GM18505 (cell line): Measurements from ENCODE around the gene CYP26B1.

Experiments used
- ATAC-seq: cut with Tn5 transposase; IDR thresholded peaks from one replicate; pipeline ENCODE4 v1.9.1; 2021; ENCODE audit not compliant: unreplicated experiment
- POLR2A ChIP-seq: IDR thresholded peaks from 4 replicates; pipeline ENCODE4 v1.6.1; 2011; ENCODE audit warnings: borderline replicate concordance; ENCODE audit not compliant: insufficient read depth, insufficient read length; ENCODE audit errors: extremely low read depth

CYP26B1 gene

DNA sequence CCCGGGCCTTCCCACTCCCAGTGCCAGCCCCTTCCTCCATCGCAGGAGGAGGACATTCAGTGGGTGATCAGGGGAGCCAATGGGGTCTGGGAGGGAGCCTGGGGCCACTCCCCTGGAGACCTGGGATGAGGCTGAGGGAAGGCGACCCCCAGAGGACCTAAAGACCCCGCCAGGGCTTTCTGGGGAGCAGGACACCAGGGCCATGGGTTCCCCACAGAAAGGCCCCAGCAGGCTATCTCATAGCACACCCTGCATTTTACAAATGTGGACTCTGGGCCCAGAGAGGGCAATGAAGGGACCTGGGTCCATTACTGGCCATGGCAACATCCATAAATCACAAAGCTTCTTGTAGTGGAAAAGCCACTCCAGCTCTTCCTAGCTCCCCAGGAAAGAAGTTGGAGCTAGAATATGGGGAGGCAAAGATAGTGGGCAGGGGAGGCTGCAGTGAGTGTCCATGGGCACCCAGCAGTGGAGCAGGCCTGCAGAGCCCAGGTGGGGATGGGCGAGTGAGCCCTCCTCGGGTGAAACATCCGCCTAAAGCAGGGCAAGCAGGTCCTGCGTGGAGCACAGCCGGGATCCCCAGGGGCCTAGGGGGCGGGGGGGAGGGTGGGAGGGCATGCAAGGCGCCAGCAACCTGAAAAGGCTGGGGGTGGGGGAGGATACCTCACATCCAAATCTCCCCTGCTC, 13.8 kb downstream of the CYP26B1 start:
- ATAC-seq: no peak
- no peak for TF ChIP-seq POLR2A

DNA sequence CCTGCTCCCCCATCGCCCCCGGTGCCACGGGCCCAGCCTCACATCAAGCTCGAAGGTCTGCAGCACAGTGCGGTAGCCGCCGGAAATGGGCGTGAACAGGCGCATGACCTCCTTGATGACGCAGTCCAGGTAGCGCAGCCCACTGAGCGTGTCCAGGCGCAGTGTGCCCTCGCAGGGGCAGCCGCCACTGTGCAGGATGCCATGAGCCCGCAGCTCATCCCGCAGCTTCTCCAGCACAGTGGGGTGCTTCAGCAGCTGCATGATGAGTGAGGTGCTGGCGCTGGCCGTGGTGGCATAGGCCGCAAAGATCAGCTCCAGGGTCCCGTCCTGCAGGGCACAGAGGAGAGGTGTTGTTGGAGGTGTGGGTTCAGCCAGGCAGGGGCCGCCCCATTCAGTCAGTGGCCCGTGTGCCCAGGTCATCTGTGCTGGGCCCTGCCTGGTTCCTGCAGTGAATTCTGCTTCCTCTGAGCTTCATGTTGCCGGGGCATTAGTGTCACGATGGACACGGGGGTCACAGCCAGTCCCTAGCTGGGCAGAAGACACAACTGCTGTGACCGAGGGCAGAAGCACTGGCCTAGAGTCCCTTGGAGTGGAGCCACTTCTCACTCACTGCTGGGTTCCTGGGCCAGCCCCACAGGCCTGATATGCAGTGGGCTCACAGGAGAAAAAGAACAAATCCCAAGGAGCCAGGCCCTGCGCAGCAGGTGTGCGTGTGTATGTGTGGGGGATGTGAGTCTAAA, 14.5 kb downstream of the CYP26B1 start:
- ATAC-seq: no peak
- TF ChIP-seq POLR2A: no peak

DNA sequence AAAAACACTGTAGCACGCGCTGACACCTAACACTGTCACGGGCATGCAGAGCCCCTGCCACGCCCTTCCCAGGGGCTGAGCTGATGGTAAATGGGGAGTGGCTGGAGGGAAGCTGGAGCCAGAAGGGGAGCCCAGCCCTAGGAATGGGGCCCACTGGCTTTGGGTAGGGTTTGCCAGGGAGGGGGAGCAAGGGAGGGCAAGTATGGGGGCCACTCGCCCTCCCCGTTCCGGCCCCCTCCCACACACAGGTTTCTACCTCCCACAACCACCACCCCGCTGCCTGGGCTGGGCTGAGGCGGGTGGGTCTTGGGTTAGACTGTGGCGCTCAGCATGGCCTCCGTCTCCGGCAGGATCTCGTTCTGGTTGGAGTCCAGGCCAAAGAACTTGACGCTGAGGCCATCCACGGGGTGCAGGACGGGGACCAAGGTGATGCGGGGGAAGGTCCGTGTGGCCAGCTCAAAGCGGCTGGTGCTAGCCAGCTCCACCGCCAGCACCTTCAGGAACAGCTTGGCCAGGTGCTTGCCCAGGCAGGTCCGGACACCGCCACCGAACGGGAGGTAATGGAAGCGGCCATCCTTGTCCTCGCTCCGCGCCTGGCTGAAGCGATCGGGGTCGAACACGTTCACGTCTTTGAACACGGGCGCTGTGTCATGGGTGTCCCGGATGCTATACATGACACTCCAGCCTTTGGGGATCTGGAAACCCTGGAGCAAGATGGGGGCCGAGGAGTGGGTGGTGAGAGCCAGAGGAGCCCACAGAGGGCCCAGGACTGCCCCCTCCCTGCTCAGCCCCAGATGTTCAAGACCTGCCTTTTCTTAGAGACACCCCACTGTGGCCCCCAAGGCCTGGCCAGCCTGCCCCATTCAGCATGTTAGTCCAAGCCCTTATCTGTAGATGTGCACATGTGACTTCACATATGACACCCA, 15.5 kb downstream of the CYP26B1 start:
- no peak for TF ChIP-seq POLR2A
- ATAC-seq: no peak

DNA sequence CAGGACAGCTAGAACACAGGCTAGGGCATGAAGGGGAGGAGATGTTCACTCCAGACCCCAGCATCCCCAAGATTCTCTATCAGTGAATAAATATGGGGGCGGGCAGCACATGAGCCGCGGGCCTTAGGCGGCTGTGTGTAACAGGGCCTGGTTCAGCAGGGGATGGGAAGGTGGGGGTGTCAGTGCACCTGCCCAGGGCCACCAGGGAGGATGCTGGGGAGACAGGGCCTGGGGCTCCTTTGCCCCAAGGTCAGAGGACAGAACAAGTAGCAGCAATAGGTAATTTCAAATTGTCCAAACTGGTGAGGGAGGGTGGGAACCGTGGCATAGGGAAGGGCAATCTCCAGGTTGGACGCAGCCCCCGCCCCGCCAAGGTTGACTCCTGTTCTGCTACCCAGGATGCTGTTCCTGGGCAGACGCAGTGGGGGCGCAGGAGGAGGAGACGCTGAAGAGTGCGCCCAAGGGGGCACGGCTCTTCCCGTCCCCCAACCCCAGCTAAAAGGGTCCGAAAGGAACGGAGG, 16.2 kb downstream of the CYP26B1 start:
- no peak for ATAC-seq
- no peak for TF ChIP-seq POLR2A

DNA sequence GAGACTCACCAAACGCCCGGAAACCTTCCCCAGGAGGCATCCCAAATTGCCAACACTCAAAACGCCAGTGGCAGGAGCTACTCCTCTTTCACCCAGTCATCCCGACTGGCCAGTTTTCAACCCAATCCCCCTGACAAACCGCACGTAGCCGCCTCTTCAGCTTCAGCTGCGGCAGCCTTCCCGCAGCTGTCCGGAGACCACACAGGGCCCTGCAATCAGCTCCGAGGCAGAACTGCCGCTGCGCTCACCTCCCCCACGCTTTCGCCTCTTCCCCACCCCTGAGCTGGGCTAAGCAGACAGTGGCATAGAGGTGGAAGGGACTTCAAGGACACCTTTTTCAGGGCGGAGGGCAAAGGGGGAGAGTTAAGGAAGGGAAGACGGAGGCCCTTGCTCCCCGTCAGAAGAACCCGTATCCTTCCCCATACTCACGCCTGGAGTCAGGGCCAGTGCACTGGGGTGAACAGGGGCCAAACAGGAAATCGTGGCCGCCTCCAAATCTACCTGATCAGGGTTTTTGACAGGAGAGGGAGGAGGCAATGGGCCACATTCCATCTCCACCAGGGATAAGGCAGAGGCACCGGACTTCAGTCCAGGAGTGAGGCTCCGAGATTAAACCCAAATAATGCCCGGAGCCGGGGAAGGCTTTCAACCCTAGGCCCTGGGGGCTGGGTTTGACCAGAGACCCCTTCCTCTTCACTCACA, 16.9 kb downstream of the CYP26B1 start:
- no peak for ATAC-seq
- no peak for TF ChIP-seq POLR2A

DNA sequence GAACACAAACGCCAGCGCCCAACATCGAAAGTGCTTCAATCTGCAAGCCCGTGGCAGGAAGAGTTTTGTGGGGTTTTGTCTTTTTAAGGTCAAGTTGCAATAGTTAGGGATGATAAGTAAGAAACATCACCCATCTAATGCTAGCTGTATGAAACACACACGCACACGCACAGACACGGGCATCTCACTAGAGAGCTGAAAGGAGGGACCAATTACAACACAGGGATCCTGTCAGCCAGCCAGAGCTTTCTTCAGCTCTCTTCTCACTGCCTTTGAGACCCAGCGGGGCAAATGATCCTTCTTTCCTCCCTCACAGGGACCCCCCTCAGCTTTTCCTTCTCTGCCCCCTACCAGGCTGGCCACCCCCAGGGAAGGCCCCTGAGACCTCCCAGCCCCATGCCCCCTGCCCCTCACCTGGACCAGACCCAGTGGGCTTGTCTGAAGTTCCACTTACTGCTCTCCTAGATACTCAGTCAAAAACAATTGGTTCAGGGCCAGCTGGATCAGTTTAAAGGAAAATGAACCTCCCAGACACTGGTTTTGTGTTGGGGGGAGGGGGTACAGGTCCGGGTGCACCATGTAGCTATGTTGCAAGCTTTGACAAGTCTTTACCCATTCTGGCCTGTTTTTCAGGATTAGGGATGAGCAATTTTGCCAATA, 17.9 kb downstream of the CYP26B1 start:
- ATAC-seq: no peak
- TF ChIP-seq POLR2A: no peak

DNA sequence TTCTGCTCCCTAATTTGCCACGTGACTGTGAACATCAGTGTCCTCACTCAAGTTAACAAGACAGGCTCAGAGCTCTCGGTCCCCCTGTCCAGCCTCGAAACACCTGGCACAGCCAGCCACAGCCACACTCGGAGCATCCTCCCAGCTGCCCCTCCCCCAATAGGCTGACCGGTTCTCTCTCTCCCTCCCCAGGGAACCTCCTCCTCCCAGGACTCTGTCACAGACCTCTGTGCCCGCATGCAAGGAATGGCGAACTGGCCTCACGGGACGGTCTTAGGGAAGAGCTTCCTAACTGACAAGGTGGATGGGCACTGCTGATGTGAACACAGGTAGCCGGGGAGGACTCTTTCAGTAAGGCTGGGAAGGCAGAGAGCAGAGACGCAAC, 18.8 kb downstream of the CYP26B1 start:
- no peak for ATAC-seq
- TF ChIP-seq POLR2A: no peak

DNA sequence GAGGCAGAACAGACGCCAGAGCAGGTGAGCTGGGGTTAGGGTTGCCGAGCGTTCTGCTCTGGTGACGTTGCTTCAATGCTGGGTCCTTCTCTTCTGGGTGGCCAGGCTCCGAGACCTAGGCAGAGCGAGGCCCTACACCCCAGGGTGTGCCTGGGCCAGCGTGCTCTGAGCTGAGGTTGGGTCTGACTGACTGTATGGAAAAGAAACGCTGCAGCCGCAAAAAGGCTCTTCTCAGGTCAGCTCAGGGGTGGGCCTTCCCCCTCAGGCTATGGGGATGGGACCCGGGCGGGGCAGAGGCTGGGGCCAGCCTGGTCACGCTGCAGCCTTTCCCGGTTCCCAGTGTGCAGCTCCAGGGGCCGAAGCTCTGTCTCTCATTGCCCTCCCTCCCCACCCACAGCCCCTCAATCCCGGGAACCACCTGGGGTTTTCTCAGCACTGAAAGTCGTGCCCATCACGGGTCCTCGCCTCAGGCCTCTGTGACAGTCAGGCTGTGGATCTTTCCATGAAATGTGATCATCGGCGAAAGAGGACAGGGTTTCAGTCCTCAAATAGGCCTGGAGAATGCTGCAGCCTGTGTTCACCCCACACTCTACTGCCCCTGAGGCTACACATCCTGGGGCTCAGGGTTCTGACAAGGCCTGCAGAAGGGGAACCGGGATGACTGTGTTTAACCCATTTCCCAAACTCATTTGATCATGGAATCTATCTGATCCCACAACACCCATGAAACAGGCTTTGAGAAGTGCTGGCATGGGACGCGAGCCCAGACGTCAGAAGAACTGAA, 19.4 kb downstream of the CYP26B1 start:
- no peak for ATAC-seq
- TF ChIP-seq POLR2A: no peak

DNA sequence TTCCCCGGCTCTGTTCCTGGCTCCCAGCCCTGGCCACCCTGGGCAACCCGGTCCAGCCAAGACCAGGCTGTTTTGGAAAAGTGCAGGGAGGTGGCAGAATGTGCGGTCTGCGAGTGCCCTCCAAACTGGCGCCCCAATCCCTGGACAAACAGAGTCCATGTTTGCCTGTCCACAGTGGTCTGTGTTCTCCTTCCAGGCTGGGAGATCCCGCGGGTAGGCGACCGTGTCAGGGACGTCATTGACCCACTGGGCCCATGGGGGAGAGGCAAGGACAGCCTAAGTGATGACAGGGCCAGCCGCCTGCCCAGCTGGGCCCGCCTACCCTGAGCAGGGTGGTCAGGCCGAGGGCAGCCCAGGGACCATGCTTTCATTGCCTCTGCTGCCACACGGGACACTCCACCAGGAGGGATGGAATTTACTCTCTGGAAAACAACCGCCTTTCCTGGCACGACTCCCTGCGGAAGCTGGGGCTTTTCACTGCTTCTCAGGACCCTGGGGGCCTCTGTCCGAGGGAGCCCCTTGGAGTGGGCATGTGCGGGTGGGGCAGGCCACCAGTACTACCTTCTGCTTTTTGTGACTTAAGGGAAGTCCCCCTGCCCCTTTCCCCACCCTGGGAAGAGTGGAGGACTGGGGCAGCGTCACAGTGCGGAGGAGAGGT, 20.1 kb downstream of the CYP26B1 start:
- ATAC-seq: no peak
- no peak for TF ChIP-seq POLR2A

DNA sequence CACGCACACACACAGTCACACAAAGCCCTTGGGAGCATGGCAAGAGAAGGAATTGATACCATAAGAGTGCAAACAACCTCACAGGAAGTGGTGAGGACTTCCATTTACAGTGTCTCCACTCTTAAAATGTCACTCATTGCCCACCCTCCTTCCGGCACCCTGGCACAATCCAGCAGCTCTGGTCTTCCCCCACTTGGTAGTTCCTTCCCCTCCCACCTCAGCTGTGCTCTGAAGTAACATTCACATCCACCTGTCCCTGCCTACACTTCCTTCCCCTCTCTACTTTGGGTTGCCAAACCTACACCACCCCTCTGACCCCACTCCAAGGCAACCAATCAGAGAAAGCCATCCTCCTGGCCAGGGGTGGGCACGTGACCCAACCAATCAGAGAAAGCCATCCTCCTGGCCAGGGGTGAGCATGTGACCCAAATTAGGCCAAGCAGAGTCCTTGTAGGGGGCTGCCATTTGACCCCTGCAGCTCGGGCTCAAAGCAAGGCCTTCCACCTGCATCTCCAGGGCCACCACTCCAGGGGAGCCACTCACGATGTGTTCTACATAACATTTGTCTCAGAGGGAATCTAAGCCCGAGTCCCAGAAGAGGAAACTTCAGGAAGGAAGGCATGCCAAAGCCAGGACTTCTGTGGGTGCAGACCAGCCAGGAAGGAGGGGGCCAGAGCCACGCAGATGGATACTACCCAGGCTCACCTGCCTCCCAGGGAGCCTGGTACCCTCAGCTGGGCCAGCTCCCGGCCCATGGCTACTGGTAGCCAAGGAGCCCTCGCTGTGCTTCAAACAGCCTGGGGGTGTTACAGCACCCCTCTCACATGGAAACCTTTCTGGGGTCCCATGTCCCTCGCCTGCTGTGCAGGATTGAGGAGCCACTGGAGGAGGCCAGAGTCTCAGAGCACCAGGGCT, 21.2 kb downstream of the CYP26B1 start:
- no peak for ATAC-seq
- no peak for TF ChIP-seq POLR2A
